Kidney glomerular epithelial cell (primary cell): Measurements from ENCODE around the gene SEC24D.

Experiments used
- DNase-seq: peaks from one replicate; lab custom pipeline; 2025; lab: John Stamatoyannopoulos, UW

SEC24D gene

DNA sequence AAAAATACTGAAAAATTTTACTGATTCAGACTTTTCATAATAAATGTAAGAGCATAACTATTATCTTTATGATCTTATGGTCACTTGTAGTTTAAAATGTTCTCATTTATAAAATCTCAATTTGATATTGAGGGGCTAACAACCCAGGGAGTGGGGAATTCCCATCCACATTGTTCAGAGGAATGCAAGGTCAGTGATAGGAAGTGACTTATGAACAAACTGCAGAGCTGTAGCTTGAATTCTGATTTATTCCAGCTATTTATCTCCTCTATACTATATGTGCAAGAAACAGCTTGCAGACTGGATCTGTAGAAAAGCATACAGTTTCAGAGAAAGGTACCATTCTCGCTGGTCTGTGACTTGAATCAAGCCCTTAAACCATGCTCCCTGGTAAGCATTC lies 61.6 kb downstream of the SEC24D start:
- no peak for DNase-seq

DNA sequence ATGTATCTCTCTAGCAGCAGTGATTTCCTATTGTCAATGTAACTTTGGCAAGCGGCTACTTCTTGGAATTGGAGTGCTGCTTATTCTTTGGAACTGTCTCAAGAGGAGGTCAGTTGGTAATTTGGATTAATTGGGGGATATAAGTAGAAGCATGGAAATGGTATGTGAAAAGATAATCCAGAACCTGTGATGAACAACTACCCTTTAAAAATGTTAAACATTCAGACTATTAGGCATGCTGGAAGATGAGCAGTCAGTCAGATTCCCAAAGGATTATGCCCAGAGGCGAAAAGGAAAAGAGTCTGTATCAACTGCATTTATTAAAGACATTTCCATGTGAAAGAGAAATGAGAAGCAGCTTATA lies 62.5 kb downstream of the SEC24D start:
- DNase-seq: no peak

DNA sequence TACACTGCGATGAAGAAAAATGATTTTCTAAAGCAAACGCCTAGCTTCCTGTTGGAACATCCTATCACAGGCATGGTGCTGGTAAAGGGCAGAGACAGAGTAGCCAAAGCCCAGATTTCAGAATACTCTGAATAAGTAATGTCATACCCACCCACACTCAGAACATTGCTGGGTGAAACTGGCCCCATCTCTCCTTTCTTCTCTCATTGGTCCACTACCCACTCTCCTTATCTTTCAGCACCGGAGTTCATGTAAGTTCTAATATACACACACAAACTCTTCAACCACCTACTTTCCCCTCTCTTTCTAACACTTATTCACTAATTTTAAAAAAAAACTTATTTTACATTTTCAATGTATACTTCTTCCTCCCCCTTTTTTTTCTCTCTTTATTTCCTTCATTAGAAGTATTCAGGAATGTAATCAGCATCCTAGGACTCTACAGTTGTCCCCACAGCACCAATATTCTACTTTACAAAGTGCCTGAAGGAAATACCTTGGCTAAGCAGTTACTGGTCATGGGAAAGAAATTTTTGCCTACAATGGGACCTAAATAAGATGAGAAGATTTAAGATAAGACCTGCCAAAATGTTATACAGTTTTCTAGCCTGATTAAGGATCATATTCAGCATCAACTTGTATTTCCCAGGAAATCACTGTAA lies 63.0 kb downstream of the SEC24D start:
- no peak for DNase-seq

DNA sequence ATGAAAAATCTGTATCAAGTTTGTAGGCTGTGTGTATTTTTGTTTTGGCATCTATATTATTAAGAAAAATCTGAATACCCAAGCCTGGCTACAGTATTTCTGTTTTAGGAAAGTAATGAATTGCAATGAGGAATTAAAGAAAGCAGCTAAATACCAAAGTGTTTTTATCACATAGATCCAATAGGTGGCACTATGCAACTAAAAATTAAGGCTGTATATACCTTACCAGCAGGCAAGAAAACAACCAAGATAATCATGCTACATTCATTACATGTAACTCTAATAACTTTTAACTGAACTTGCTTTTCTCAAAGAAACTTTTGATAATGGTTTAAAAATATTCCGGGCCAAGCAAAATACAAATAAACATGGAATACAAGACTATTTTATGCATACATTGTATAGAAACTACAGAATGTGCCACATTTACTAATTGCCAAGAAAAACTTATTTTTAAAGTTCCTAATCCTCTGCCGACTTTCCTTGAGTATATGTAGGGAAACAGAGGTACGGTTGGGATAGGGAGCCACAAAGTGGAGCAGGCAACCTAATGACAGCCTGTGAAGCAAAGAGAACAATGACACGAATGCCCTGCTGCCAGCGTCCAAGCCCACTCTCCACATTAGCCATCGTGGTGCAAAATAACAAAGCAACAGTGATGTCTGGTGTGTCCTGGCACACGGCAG lies 63.7 kb downstream of the SEC24D start:
- peak; percentile 46 for DNase-seq

DNA sequence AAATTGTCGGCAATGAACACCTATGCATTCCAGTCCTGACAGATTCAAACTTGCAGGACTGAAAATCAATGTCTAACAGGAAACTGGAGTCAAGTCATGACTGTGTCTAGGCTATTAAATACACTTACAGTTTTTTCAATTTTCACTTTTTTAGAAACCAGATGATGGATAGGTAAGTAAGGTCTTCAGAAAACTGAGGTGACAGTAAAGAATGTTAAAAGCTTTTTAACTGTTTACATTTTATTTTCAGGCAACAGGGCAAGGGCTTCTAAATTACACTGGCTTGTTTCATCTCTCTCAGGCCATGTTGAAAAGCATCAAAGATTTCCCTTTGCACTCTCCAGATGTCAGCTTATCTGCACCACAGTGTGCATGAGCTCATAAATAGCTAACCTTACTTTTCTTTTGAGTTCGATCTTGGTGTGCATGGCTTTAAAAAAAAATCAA lies 65.2 kb downstream of the SEC24D start:
- DNase-seq: no peak

DNA sequence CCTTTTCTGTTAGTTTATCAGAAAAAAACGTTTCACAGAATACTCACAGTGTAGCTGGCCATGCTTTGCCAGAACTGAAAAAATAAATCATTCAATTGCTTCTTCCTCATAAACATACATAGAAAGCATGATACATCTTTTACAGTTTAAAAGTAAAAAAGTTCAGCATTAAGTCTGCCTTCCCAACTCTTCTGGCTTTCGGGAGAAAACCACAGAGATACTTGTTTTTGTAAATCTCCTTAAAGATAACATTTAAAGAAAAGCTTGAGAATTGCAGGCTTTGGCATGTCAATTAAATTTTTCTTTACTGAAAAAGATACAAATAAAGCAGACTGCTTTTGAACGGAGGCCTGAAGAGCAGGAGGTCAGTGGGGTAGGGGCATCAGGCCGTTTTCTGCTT lies 66.8 kb downstream of the SEC24D start:
- DNase-seq: no peak

DNA sequence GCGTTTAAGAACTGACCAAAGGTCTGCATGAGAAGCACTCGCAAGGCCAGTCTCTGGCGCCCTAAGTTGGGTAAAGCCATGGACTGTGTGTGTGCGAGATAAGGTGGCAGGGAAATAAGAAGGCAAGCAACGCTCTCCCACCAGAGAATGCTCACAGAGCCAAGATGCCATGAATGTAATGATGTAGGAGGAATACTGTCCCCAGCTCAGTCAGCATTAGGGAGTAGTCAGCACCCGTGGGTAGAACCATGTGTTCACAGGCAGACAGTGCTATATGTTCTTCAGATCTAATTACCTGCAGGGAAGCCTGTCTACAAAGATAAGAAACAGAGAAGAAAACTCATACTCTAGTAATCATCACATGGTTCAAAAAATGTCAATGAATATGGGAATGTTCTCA lies 68.8 kb downstream of the SEC24D start:
- no peak for DNase-seq

DNA sequence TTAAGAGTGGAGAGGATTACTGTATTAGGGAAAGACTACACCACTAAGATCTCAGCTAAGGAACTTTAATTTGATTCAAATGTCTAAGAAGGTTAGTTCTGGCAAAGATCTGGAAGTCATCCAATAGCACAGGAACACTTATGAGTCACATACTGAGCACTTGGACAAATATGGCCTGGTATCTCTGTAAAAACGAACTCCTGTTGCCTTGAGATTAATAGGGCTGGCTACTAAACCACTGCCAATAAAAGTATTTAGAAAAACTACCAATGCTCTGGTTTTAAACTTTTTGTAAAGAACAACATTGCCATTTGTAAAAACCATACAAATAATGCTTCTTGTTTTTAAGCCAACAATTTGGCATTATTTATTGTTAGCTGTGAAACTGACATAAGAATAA lies 70.5 kb downstream of the SEC24D start:
- DNase-seq: peak; percentile 58

DNA sequence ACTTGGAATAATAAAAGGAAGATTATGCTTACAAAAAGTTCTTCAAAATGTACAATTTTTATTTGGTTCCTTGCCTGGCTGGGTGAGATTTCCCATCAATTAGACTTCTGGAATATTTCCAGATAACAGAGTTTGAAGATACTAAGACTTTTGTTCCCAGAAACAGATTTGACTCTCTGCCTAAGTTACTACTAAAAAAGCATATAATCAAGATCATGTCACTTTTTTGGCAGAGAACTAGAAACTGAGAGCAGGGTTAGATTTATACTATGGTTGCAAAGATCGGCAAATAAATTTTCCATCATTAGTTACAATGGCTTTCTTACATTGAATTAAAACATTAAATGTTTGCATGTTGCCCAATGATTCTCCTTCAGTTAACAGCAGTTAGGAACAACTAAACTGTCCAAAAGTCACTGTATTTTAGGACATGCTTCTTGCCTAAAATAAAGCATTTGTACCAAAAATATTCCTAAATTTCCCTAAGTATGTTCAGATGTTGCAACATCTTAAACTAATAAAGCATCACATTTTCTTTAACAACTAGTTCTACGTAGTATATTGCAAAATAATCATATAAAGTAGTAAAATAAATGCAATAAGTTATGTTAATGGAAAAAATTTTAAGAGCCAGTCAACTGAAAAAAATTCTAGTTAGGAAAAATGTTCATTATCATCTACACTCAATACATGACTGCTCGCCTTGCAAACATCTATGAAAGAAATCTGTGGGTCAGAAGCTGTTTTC lies 73.0 kb downstream of the SEC24D start:
- DNase-seq: no peak

DNA sequence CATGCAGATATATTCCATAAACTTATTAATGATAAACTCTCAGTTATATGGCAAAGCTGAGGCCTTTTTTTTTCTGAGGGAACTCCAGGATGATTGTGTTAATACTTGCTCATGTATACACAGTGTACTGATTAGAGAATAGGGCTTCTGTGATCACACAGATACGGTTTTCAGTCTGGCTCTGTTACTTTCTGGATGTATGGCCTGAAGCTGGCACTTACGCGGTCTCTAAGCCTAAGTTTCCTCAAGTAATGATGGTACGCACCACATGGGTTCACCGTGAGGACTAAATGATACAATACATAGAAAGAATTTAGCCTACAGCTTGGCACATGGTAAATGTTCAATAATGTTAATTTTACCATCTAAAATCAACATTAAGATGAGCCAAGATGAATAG lies 73.8 kb downstream of the SEC24D start:
- DNase-seq: no peak

DNA sequence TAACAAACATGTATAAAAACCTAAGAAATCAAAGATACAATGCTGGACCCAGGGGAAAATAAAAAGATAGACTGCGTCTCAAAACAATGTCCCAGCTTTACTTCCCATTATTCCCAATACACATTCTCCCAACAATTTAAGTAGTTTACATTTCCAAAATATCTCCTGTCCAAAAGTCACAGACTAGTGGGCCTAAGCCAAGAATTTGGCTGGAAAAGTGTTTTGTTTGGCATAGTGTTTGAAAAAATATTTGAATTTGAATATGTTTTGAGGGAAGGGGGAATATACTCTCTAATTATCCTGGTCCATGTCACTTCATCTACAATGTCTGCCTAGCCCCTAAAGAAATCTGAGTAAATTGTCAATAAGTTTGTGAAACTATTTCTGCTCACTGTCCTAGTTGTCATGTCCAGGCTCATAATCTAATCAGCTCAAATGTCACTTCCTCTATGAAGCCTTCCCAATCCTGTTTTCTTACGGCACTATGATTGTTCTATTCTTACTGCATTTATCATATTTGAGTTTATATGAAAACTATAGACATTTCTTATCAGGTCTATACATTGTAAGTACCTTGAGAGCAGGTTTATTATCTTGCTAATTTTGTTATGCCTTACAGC lies 74.4 kb downstream of the SEC24D start:
- DNase-seq: no peak

DNA sequence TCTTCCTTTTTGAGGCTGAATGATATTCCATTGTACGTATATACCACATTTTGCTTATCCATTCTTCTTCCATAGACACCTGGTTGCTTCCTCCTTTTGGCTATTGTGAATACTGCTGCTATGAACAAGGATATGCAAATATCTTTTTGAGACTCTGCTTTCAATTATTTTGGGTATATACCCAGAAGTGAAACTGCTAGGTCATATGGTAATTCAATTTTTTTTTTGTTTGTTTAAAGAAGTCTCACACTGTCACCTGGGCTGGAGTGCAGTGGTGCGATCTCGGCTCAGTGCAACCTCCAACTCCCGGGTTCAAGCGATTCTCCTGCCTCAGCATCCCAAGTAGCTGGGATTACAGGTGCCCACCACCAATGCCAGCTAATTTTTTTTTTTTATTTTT lies 75.4 kb downstream of the SEC24D start:
- DNase-seq: no peak

DNA sequence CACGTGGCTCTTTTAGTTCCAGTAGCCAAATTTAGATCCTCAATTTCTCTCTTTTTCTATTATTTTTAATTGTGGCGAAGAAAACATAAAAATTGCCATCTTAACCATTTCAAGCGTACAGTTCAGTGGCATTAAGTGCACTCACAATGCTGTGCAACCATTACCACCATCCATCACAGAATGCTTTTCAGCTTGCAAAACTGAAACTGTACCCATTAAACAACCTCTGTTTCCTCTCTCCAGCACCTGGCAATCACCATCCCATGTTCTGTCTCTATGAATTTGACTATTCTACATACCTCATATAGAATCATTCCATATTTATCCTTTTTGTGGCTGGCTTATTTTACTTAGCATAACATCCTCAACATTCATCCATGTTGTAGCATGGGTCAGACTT lies 75.8 kb downstream of the SEC24D start:
- DNase-seq: no peak

DNA sequence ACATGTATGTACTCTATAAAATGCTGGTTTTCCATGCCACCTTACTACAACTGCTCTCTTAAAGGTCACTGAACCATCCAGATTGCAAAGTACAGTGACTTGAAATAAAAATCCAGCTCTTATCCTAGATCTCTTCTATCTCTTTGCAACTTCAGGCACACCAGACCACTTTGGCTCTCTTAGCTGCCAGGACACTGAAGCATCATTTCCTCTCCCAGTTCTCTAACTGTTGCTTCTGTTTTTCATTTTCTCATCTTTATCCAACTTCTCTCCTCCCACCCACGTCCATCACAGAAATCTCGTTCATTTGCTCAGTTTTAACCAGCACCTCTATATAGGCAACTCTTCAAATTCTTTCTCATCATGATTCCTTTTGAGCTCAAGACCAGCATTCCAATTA lies 76.4 kb downstream of the SEC24D start:
- DNase-seq: no peak

DNA sequence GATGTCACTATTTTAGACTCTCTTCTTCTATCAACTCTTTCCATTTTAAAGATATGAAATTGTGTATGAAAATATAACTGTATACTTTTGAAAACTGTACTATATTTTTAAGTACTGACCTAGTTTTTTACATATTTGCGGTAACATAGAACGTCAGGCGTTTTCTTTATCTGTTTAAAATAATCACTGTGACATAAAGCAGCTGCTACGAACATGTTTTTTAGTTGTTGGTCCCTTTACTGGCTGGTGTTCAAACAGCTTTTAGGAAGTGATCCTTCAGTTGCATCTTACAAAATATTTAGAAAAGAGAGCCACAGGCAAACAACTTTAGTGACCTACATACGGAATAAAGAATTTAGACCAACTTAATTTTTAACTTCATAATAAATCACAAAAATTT lies 77.6 kb downstream of the SEC24D start:
- no peak for DNase-seq

DNA sequence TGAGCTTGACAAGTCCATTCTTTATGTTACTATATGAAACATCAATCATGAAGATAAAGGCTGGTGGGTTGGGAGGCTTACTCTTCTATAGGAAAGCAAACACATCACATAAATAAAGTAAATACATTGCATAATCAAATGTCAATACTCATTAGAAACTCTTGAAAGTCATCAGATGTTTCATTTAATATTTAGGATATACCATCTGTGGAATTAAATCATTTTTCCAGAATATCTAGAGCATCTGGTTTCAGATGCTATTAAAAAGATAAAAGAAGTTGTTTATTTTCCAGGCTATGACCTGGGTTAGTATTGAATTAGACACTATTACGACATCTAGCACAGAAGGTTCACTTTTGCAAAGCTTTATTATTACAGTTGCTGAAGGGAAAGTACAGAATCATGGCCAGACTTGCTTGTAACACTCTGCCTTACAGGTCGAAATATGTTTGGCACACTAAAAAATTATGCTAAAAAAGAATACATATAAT lies 78.1 kb downstream of the SEC24D start:
- no peak for DNase-seq

DNA sequence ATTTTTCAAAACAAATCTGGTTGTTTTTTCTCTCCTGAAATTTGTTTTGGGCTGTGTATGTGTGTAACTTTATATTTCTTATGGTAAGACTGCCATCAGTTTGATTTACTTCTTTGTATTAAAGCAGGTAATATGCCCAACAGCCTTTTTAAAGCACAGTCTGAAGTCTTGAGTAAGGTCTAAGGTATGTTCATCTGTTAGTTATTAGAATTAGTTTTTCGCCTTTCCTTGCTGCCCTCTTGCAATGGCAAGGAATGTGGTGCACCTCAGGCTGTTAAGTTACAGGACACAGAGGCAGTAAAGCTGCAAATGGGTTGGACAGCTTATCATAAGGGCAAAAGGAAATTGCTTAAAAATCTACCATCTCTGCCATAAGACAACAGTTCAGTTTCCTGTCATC lies 79.0 kb downstream of the SEC24D start:
- no peak for DNase-seq

DNA sequence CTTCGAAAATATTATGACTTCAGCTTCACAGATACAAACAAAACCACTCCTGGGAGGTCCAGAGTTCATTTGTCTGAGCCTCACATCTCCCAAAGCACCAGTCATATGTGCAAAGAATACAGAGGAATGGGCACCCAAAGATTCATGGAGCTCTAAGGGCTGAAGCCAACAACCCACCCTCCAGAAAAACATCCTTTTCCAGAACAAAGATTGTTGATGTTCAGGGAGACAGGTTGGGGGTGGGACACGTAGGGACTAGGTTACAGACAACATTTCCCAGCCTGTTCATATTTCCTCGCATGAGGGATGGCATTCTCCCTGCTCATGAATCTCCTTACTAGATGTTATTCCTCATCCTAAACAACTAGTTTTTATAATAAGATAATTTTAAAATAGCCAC lies 79.5 kb downstream of the SEC24D start:
- no peak for DNase-seq

DNA sequence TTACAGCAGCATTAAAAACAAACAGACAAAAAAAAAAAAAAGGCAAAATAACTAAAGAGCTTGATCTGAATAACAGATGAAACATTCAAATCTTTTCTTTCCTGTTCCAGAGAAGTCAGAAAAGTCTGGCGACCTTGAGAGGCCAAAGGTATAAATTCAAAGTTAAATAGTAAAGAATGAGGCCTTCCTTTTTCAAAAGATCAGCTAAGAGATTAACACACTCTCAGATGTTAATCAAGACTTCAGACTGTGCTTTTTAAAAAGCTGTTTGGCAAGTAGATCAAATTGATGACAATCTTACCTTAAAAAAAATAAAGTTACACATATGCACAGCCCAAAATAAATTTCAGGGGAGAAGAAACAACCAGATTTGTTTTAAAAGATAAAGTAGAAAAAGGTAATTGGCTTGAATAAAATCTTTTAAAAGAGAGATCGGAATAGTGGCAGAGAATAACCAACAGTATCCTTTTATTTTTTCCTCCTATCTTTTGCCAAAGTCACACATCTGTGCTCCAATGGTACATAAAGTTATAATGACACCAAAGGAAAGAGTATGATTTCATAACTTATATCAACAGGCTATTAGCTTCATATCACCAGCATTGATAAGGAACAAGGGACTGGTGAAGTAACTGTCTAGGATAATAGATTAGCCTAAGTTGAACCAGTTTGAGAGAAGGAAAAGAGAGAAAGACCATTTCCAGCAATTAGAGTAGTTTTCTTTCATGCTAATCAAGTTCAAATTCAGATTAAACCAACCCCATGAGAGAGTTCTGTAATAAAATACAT lies 80.3 kb downstream of the SEC24D start:
- DNase-seq: no peak

DNA sequence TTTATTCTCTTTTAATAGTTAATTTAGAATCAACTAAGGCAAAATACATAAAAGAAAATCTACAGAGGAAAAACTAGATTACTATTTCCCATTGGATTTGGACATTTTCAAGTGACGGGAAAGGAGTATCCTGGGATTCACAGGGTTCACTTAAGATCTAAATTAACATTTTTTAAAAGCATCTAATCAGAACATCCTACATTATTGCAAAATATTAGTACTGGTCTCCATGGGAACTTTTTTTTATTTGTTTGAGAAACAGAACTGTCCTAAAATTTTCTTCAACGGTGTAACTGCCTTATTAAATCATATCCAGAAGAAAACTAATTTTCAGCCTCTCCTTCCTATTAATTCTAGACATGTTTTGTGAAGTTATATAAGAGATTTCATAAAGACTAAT lies 81.0 kb downstream of the SEC24D start:
- DNase-seq: no peak

DNA sequence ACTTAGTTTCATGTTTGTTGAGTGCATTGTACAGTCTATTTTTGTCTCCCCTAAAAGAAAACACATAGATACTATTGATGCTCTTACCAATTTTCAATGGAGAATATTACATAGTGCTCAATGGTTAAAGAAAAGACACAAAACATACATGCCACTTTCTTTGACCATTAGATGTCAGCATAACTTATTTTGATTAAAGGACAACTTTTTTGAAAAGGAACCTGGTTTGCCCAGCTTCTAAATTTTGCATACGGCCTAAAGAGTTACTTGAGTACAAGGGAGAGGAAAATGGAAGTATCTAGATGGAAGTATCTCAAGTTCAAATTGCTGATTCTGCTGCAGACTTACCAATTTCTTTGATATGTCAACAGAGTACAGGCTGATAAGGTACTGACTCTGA lies 82.2 kb downstream of the SEC24D start:
- no peak for DNase-seq

DNA sequence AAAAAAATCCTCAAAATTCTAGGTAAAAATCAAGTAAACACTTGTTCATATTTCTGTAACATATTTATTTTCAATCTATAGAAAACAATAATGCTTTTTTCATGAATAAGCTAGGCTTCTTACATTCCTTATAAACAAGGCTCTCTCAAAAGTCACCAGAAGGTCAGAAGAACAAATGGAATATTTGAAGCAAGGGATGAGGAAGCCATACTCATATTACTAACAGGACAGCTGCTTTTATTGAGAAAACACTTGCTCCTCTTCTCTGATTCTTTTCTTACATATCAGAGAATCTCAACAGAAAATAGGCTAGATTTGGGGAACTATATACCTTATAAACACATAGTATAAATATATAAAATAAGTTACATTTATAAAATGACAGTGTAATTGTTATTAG lies 82.8 kb downstream of the SEC24D start:
- DNase-seq: no peak
